ENCODE measurements around the gene ICOS.

Gene ICOS

GRCh38 chr2:203951366-203951902 is 14.9 kb downstream of the ICOS start:
- Histone ChIP-seq H3K9me3 (ENCODE audit: low read length) (no peaks in the 10 kb centered on the region), H3K4me3 (ENCODE audit: low read depth, low read length, poor library complexity, severe bottlenecking) (no peak overlapping the region), H3K9ac (ENCODE audit: low read length) (no peak overlapping the region), H2AFZ (ENCODE audit: low read length) (no peak overlapping the region), H3K27me3 (ENCODE audit: insufficient read depth, low read length) (no peaks in the 10 kb centered on the region), H3K4me1 (ENCODE audit: insufficient read depth, low read length, severe bottlenecking) (no peaks in the 10 kb centered on the region), H3K4me2 (ENCODE audit: low read length) (no peak overlapping the region), H3K79me2 (ENCODE audit: insufficient read depth, low read length) (no peaks in the 10 kb centered on the region), H3F3A (ENCODE audit: insufficient read depth, low read length) (no peaks in the 10 kb centered on the region), H3K36me3 (ENCODE audit: insufficient read depth, low read length) (no peaks in the 10 kb centered on the region), H4K20me1 (ENCODE audit: insufficient read depth, low read length) (no peaks in the 10 kb centered on the region), H3K9me2 (ENCODE audit: low read depth, low read length) (no peaks in the 10 kb centered on the region), H3K27ac (ENCODE audit: low read depth, low read length, poor library complexity, severe bottlenecking) (no peak overlapping the region)
- TF ChIP-seq EZH2 (IDR thresholded peaks at IDR 0.05; ENCODE audit: borderline replicate concordance, low read length) (no peak), CTCF (IDR thresholded peaks at IDR 0.05; ENCODE audit: low read length) (no peak)

- Histone ChIP-seq H3K4me2 (ENCODE audit: low read length) (no peak overlapping the region), H3K27me3 (ENCODE audit: insufficient read depth, low read length) (no peaks in the 10 kb centered on the region), H3K27ac (ENCODE audit: low read depth, low read length, poor library complexity, severe bottlenecking) (no peak overlapping the region), H3K4me3 (ENCODE audit: low read depth, low read length, poor library complexity, severe bottlenecking) (no peak overlapping the region), H3K4me1 (ENCODE audit: insufficient read depth, low read length, severe bottlenecking) (no peaks in the 10 kb centered on the region), H3K9me2 (ENCODE audit: low read depth, low read length) (no peaks in the 10 kb centered on the region), H3K36me3 (ENCODE audit: insufficient read depth, low read length) (no peaks in the 10 kb centered on the region), H4K20me1 (ENCODE audit: insufficient read depth, low read length) (no peaks in the 10 kb centered on the region), H2AFZ (ENCODE audit: low read length) (no peak overlapping the region), H3K9me3 (ENCODE audit: low read length) (no peaks in the 10 kb centered on the region), H3K9ac (ENCODE audit: low read length) (no peak overlapping the region), H3K79me2 (ENCODE audit: insufficient read depth, low read length) (no peaks in the 10 kb centered on the region), H3F3A (ENCODE audit: insufficient read depth, low read length) (no peaks in the 10 kb centered on the region)
- TF ChIP-seq CTCF (IDR thresholded peaks at IDR 0.05; ENCODE audit: low read length) = no peak
- no peak for TF ChIP-seq EZH2 (IDR thresholded peaks at IDR 0.05; ENCODE audit: borderline replicate concordance, low read length)
Observed at GRCh38 chr2:203959265-203959664, 22.7 kb downstream of the ICOS start.

GRCh38 chr2:203959672-203960071 is 23.1 kb downstream of the ICOS start:
- Histone ChIP-seq H3K9ac (ENCODE audit: low read length) (no peak overlapping the region), H3K4me3 (ENCODE audit: low read depth, low read length, poor library complexity, severe bottlenecking) (no peak overlapping the region), H3K9me3 (ENCODE audit: low read length) (no peaks in the 10 kb centered on the region), H3K9me2 (ENCODE audit: low read depth, low read length) (no peaks in the 10 kb centered on the region), H3K36me3 (ENCODE audit: insufficient read depth, low read length) (no peaks in the 10 kb centered on the region), H3K27me3 (ENCODE audit: insufficient read depth, low read length) (no peaks in the 10 kb centered on the region), H3F3A (ENCODE audit: insufficient read depth, low read length) (no peaks in the 10 kb centered on the region), H3K4me1 (ENCODE audit: insufficient read depth, low read length, severe bottlenecking) (no peaks in the 10 kb centered on the region), H3K27ac (ENCODE audit: low read depth, low read length, poor library complexity, severe bottlenecking) (no peak overlapping the region), H4K20me1 (ENCODE audit: insufficient read depth, low read length) (no peaks in the 10 kb centered on the region), H3K79me2 (ENCODE audit: insufficient read depth, low read length) (no peaks in the 10 kb centered on the region), H3K4me2 (ENCODE audit: low read length) (no peak overlapping the region), H2AFZ (ENCODE audit: low read length) (no peak overlapping the region)
- no peak for TF ChIP-seq EZH2 (IDR thresholded peaks at IDR 0.05; ENCODE audit: borderline replicate concordance, low read length)
- TF ChIP-seq CTCF (IDR thresholded peaks at IDR 0.05; ENCODE audit: low read length) = no peak

Data from OCI-LY1 (cell line).